Left renal pelvis (tissue), 4 donors: ENCODE data around the gene TGFBR2. TPM values are rescaled to one million over a fixed set of nuclear protein-coding genes. Genes with fewer than 3 reads are reported as not detected.

Experiments used
- DNase-seq, 4 donors: peaks; one replicate each; pipeline ENCODE4 v3.0.0-alpha.2; 2013; ENCODE audit warnings: low read depth in 4 of 4, low spot score in 3 of 4
- polyA plus RNA-seq, 4 donors: library from polyadenylated mRNA; unstranded; fragments of 120-200 nt; gene quantifications; one replicate each; pipeline ENCODE4 v1.2.1, GENCODE V29; 2013; ENCODE audit not compliant: insufficient read length in 4 of 4

The TGFBR2 gene
- 100 to 1,000 TPM in 2 of 4 donors, 10 to 100 TPM in 2; 87.0 to 128 (median 105) TPM for polyA plus RNA-seq

DNA sequence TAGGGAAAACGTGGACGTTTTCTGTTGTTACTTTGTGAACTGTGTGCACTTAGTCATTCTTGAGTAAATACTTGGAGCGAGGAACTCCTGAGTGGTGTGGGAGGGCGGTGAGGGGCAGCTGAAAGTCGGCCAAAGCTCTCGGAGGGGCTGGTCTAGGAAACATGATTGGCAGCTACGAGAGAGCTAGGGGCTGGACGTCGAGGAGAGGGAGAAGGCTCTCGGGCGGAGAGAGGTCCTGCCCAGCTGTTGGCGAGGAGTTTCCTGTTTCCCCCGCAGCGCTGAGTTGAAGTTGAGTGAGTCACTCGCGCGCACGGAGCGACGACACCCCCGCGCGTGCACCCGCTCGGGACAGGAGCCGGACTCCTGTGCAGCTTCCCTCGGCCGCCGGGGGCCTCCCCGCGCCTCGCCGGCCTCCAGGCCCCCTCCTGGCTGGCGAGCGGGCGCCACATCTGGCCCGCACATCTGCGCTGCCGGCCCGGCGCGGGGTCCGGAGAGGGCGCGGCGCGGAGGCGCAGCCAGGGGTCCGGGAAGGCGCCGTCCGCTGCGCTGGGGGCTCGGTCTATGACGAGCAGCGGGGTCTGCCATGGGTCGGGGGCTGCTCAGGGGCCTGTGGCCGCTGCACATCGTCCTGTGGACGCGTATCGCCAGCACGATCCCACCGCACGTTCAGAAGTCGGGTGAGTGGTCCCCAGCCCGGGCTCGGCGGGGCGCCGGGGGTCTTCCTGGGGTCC is at the start of gene TGFBR2:
Gene TGFBR2, plus strand, starts transcription at position 301 of the 731 bp plus-strand sequence. Its CDS starts 283 bp downstream, at position 584.
- peak; percentile 75 to 85 (median 80) for DNase-seq

DNA sequence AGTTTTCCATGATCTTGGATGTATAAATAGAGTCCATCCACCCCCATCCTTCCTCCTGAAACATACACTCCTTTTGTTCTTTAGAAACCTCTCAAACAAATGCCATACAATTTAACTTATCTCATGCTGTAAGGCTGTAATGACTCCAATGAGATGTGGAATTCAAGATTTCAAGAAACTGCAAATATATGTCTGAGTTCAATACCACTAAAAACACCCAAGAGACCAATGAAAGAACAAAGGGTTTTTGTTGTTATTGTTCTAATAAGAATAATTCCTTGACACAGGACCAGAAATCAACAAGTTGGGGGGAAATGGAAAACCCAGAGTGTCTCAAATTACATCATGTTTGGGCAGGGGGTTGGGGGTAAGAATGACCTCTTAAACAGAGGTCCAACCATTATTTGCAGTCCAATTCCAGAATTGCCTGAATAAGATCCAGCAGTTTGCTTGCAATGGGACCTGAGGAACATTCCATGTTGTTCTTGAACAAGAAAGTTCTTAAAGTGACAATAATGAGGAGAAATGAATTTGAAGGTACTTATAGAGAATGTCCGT is 48.6 kb upstream of the TGFBR2 start:
- no peak for DNase-seq

DNA sequence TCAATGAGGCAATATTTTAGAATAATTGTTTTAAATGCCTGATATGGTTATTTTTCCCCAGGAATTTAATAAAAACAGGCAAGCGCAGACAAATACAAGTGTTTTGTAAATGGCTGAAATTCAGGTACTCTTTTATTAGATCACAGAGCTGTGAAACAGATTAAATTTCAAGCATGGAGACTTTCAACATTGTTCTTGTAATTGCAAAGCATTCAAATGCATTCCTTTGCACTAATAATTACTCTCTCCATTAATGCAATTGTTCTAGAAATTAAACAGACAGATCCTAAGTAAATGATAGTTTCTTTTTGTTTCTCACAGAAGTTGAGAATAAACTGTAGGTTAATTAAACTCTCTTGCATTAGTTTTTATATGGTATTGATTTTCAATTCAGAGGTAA is 42.4 kb upstream of the TGFBR2 start:
- no peak for DNase-seq

DNA sequence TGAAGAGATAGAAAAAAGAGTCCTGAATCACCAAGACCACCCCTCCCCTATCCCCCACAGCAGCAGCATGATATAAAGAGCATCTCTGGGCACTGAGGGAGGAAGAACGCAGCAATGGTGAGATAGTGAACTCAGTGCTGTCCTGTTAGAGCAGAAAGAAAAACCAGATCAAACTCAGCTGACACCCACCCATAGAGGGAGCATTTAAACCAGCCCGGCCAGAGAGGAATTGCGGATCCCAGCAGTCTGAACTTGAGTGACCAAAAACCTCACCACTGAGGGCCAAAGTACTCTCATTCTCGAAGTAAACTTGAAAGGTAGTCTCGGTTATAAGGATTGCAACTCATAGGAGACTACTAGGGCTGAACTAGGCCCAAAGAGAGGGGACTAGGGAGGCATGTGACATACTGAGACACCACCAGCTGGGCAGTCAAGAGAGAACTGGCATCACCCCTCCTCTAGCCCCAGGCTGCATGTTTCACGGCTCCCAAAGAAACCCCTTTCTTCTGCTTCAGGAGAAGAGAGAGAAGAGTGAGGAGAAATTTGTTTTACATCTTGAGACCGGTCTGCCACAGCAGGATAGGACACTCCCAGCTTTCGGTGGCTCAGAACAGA is 39.2 kb upstream of the TGFBR2 start:
- no peak for DNase-seq

GRCh38 chr3:30576946-30577345 is 29.5 kb upstream of the TGFBR2 start:
- DNase-seq, result no peak

- no peak for DNase-seq
Observed at GRCh38 chr3:30577788-30578187, 28.6 kb upstream of the TGFBR2 start.

GRCh38 chr3:30578479-30578878 is 27.9 kb upstream of the TGFBR2 start:
- DNase-seq, result peak; percentile 18 to 37 (median 26)

DNA sequence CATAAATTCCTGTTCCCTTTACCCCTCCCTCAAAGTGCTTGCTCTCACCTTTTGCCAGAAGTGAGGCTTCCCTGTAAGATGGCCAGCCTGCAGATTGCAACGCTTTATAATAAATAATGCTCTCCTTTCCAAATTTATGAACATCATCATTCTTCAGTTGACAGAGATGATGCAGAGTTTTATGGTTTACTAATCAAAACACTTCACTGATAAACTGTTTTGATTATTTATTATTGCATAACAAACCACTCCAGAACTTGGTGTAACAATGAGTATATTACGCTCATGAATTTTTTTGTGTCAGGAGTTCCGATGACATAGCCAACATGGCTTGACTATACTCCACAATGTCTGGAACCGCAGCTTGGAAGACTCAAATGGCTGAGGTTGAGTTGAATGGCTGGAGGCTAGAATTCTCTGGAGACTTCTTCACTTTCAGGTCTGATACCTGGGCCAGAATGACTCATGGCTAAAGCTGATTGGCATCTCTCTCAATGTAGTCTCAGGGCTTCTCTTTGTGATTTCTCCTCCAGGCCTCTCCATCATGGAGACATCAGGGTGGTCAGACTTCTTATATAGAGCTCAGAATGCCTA is 27.3 kb upstream of the TGFBR2 start:
- no peak for DNase-seq

GRCh38 chr3:30581067-30581585 is 25.3 kb upstream of the TGFBR2 start:
- DNase-seq, result no peak

DNA sequence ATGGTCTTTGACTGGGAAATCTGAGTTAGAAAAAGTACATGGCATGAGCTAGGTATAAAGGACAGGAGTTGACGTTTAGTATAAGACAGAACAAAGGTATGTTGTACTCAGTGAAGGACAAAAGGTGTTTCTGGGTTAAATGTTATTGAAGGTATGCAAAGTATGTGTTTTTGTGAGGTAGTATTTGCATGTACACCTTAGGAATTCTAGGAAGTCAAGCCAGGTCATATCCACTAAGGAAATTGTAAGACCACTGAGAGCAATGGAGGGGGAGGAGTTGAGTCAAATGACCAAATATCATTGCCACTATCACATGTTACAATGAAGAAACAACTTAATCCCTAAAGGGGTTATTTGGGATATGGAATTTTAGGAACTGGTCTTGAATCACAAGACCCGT is 24.4 kb upstream of the TGFBR2 start:
- DNase-seq, result no peak

DNA sequence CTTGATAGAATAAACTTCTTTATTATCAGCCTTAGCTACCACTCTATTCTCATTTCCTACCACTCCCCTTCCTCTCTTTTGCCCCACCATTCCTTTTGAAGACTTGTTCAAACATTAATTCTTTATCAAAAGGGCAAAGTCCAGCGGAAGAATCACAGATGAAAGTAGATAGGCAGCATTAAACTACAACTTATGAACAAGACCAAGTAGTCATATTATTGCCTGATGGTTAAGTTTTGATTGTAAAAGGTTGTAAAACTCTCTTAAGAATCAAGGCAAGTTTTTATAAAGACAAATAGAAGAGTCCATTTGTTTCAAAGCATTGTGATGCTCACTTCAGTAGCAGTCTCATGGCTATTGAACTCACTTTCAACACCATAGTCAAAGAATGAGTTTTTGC is 22.4 kb upstream of the TGFBR2 start:
- DNase-seq, result no peak

DNA sequence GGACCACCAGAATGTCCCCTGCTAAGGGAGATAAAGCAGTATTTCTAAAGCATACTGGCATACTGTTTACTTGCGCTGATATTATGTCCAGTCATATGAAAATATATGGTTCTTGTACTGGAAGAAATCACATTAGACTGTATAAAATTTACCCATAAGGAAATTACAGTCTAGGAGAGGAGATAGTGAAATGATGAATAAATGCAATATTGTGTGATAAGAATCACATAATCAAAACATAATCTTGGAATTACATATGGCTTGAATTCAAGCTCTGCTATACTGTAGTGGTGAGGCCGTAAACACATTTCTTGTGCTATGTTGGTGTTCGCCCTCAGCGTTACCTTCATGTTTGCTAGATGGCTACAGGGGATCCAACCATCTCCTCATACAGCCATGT is 20.7 kb upstream of the TGFBR2 start:
- no peak for DNase-seq

DNA sequence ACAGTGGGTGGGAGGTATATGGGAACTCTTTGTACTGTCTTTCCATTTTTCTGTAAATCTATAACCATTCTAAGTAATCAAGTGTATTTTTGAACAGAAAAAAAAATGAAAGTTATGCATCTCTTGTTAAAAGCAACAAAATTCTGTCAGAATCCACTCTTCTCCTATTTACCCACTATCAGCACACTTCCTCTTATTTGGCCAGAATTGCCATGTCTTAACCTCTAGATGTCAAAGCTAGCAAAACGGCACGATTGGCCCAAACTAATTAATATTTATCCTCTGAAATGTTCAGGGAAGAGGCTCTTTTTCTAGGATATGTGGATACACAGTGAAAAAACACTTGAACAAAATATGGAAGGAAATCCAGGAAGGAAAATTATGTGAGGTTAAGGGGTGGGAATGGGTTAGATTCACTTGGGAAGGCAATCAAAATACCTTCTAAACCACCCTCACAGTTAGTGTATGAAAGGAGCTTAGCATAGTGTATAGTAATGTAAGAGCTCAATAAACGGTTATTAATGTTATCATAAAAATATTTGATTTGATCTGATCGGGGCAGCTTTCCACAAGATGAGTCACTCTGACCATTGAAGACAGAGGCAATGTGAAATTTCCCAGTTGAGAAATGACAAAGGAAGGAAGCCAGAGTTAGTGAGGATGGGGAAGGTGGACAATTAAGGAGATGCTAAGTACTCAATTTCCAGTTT is 20.1 kb upstream of the TGFBR2 start:
- DNase-seq, result no peak

DNA sequence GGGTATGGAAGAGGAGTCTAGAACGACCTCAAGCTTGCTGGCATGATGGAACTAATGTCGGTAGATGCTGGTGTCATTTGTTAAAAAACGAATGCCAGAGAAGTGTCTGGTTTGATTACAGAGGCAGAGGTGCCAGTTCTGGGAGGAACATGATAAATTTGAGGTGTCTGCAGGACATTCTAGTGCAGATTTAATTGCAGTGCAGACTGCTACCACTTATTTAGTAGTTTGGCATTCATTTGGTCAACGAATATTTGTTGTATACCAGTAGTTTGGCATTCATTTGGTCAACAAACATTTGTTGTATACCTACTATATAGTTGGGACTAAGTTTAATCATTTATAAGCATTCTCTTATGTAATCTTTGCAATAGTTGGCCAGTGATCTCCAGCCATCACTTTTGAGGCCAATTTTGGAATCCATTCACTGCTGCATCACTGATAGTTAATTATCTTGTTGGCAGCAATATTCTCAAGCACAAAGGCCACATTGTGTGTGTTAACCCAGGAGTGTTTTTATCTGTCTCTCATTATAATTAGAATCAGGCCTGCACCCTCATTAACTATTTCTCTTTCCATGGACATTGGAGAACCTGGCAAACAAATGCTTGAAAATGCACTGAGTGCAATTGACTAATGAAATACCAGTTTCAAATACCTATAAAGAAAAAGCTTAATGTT is 19.5 kb upstream of the TGFBR2 start:
- DNase-seq, result no peak

GRCh38 chr3:30587904-30588303 is 18.5 kb upstream of the TGFBR2 start:
- no peak for DNase-seq

GRCh38 chr3:30596152-30596551 is 10.2 kb upstream of the TGFBR2 start:
- no peak for DNase-seq

- peak in 3 of 4 donors; percentile 21 to 46 (median 26) for DNase-seq
Observed at GRCh38 chr3:30597131-30597768, 9.2 kb upstream of the TGFBR2 start.

DNA sequence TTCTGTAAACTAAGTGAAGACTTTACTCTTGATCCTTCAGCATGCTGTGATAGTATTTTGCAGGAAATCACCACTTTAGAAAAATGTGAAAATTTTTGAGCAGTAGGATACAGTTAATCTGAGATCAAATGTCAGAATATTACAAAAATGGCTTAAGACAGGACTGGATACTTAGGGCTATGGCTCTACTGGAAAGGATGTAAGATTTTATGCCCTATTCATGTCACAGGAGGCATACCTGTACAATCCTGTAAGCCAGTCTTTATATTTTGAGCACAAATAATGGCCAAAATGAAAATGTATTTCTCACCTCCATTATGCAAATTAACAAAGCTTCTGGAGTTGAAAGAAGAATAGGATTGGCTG is 8.6 kb upstream of the TGFBR2 start:
- no peak for DNase-seq

DNA sequence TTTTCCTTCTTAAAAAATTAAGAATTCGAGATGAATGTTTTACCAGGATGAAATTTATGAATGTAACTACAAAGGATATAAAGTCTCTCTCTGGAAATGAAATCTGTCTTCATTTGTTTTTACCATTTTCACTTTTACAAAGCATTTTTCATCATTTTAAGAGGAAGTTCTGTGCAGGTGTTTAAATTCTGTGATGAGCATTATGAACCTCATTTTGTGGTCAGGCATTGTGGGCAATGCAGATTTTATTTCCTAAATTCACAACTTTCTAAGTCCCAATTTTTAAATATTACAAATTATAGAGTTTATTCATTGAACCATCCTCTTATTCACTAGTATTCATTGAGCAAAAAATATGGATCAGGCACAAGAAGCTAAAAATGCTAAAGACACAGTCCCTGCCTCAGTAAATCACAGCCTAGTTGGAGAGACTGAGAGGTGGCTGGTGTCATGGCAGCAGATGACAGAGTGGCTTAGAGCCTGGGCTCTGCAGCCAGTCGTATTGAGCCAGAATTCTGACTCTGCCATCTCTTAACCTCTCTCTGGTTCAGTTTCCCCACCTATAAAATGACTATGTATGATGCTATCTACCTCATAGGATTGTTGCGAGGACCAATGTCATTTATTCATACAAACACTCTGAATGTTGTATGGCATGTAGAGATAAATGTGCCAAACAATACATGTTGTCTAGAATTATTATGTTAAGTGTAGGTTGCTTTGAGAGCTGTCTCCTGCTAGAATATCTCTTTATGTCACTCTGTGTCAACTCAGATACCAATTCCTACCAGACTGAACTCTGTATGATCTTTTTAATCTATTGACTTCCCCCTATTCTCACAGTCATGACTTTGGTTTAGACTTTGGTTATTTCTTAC is 7.5 kb upstream of the TGFBR2 start:
- DNase-seq, result no peak
